8988T (cell line): ENCODE measurements around the gene TUBA1C.
"Not testable (repeated sequence)": the region's sequence is repeated elsewhere in the genome, so short reads cannot be mapped to it uniquely, and the experiment has no call there.

Experiments used
- DNase-seq: peaks from one replicate; pipeline ENCODE4 v3.0.0; 2011

The TUBA1C gene

DNA sequence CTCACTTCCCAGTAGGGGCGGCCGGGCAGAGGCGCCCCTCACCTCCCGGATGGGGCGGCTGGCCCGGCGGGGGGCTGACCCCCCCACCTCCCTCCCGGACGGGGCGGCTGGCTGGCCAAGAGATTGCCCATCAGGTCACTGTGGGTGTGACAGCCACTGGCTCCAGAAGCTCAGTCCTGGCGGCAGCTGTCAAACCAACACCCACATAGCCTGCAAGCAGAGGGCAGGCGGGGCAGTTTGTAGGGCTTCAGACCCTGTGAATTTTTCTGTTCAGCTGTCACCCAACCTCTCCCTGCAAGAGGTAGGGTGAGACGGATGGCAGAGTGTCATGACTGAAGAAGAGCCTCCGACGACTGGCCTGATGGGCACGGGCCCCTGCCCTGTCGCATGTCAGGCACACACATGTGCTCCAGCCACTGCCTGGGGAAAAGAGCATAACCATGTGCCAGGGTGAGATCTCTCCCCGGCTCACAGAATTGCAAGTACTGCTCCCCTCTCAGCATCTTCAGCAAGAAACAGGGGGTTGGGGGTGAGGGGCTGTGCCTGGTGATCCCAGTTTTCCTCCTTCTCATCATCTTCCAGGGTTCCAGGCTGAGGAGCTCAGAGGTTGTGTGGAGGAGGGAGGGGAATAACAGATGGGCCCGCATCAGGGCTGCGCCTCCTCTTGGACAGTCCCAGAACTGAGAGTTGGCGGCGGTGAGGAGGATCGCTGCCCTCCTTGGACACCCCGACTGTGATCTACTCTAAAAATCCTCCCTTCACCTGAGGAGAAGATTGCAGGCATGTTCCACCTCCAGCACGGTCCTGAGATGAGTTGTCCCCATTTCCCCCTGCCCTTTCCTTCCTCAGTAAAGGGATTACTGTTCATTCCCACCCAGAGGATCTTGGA is 18.9 kb downstream of the TUBA1C start:
- no peak for DNase-seq

DNA sequence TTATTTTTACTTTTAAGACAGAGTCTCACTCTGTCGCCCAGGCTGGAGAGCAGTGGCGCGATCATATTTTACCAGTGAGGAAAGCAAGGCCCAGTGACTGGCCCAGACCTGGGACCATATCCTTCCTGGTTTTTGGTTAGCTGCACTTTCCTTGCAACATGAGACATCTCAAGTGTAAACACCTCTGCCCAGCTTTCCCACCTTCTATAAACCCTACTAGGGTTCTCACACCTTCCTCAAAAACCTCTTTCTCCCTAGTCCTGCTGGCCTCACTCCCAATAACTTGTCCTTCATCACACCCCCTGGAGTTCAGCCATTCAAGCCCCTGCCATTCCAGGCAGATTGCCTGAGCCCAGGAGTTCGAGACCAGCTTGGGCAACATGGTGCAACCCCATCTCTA is 19.8 kb downstream of the TUBA1C start:
- no peak for DNase-seq

DNA sequence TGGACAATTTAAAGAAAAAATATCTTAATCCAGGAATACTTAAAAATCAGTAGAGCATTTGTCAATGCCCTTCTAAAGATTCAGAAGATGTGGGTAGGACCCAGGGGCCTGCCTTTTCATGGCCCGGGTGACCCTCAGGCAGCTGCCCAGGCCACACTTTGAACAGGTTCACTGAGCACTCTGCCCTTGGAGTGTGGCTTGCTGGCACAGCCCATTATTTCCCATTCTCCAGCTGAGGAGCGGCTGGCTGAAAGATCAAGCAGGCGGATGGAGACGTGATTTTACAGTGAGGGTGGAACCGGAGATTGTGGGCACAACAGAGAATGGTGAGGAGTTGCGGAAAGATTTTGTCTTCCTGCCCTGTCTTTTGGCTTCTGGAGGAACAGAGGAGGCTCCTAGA is 23.0 kb downstream of the TUBA1C start:
- DNase-seq = no peak

DNA sequence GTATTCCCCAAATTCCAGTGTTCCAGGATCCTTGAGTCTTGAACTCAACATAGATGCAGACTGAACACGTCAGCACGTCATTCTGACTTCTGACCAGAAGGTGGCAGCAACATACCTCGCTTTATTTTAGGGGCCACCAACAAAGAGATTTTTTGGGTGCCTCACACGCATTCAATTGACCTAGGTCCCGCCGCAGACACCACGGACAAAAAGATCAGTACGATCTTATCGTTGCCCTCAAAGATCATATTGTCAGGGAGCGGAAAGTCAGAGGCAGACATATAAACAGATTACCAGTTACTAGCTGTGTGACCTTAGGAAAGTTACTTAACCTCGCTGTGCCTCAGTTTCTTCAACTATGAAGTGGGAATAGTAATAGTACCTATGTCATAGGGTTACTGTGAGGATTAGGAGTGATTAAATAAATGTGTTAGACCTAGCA is 23.6 kb downstream of the TUBA1C start:
- DNase-seq = no peak

DNA sequence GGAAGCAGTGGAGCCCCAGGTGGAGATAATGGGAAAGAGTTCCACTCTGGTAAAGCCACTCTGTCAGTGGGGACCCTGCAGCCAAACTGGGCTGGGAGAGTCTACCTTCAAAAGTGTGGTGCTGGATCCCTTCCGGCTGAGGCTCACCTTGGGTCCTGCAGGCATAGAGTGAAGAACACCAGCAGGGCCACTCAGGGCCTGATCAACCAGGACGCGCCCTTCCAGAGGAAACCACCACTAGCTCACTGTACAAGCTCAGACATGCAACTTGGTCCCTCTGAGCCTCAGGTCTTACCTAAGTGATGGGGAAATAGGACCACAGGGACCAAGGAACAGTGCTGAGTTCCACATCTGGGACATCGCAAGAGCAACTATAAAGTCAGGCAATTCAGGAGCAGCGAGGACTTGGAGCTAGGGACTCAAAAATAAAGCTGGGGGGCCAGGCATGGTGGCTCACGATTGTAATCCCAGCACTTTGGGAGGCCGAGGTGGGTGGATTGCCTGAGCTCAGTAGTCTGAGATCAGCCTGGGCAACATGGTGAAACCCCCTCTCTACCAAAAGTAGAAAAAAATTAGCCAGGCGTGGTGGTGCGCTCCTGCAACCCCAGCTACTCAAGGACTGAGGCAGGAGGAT is 24.2 kb downstream of the TUBA1C start:
- DNase-seq = no peak

DNA sequence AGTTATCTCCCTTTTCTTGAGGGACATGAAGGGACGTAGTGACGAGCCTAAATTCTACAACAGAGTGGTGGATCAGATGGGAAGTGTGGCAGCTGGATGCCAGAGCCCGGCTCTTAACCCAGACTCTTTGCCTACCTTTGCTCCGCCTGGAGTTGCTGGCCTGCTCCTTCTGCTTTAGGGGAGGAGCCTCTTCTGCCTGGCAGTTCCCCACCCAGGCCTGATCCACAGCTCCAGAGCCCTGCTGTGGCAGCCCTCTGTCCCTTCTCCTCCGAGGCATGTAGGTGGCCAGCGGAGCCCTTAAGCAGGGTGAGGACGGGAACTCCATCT is 27.8 kb downstream of the TUBA1C start:
- DNase-seq = no peak

DNA sequence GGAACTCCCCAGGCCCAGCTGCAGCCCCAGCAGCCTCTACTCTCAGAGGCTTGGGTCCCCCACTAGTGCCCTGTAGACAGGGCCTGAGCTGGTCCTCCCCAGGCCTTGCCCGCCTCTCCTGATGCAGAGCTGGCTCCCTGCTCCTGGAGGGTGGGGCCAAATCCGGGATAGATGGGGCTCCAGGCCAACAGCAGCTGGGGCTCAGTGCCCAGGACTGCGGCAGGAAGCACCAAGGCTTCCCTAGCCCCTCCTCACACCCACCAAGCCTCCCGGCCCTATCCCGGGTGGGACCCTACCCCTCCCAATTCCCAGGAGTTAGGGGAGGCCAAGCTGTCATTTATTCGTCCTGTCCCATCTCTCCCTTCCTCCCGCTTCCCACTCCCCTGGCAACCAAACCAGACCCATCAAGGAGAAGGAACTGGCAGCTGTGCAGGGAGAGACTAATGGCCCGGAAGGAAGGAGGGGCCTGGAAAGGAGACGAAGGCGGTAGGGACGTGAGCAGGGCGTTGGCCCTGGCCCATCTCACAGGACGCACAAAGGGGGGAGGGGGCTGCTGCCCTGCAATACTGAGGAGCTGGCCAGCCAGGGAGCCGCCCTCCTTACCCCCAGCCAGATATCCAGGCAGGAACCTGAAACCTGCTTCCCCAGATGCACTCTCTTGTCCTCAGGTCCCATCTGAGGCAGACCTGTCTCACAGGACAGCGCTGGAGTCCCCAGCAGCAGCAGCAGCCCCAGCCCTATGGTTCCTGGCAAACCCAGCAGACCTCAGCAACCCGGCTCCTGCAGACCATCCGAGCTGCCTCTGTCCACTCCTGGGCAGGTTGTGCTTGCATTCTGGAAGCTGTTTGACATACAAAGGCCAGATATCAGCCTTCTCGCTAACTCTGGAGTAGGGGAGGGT is 28.4 kb downstream of the TUBA1C start:
- DNase-seq = no peak

DNA sequence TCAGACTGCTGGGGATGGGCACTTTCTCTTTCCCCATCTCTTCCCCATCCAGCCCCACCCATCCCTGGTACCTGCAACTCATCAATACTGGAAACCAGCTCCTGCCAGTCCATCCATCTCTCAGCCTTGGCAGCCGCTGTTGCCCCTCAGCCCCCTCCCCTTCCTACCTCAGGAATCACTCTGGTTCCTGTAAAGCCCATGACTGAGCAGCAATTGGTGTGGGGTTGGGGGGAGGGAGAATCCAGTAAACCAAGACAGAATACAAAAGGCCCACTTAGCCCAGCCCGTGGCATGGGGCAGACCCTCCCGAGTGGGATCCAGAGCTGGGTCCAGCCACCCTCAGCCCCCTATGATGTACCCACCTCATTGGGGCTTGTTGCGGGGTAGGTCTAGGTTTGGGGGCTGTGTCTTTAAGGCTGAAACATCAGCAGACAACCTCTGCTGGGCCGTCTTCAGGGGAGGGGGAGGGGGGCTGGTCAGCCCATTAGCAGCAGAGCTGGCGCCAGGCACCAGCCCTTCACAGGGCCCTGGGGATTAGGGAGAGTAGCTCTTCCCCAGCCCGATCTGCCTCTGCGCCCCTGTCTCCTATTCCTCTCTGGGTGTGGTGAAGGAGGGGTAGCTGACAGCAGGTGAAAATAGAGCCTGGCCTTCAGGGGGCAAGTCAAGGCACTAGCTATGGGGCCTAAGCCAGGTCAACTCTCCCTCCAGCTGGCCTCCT is 29.4 kb downstream of the TUBA1C start:
- no peak for DNase-seq

DNA sequence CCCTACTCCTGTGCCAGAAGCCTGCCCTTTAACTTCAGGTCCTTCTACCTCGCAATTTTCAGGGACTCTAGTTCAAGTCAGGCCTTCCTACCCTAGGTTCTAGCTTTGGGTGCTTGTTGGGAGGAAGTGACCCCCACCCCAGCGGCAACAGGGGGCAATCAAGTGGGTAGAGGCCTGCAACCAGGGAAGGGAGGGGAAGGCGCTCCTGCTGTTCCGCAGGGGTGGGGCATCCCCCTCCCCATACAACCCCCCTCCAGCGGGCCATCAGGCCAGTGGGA is 29.9 kb downstream of the TUBA1C start:
- DNase-seq = no peak

DNA sequence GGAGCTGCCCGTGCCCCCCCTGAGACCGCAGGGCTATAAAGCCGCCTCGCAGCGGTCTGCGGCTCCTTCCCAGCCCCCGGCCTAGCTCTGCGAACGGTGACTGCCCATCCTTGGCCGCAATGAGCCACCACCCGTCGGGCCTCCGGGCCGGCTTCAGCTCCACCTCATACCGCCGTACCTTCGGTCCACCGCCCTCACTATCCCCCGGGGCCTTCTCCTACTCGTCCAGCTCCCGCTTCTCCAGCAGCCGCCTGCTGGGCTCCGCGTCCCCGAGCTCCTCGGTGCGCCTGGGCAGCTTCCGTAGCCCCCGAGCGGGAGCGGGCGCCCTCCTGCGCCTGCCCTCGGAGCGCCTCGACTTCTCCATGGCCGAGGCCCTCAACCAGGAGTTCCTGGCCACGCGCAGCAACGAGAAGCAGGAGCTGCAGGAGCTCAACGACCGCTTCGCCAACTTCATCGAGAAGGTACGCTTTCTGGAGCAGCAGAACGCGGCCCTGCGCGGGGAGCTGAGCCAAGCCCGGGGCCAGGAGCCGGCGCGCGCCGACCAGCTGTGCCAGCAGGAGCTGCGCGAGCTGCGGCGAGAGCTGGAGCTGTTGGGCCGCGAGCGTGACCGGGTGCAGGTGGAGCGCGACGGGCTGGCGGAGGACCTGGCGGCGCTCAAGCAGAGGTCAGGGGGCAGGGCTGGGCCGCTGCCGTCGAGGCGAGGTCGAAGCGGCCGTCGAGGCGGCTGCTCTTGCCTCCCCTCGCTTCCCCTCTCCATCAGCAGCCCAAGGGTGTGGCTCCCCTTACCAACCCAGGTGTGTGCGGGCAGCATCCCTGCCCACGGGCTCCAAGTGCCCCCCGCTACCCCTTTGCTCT is 30.4 kb downstream of the TUBA1C start, which contains the start of gene PRPH:
Gene PRPH (plus strand): TSS at position 66 of the 855 bp plus-strand sequence. CDS start 54 bp downstream, at position 120.
- DNase-seq = no peak

DNA sequence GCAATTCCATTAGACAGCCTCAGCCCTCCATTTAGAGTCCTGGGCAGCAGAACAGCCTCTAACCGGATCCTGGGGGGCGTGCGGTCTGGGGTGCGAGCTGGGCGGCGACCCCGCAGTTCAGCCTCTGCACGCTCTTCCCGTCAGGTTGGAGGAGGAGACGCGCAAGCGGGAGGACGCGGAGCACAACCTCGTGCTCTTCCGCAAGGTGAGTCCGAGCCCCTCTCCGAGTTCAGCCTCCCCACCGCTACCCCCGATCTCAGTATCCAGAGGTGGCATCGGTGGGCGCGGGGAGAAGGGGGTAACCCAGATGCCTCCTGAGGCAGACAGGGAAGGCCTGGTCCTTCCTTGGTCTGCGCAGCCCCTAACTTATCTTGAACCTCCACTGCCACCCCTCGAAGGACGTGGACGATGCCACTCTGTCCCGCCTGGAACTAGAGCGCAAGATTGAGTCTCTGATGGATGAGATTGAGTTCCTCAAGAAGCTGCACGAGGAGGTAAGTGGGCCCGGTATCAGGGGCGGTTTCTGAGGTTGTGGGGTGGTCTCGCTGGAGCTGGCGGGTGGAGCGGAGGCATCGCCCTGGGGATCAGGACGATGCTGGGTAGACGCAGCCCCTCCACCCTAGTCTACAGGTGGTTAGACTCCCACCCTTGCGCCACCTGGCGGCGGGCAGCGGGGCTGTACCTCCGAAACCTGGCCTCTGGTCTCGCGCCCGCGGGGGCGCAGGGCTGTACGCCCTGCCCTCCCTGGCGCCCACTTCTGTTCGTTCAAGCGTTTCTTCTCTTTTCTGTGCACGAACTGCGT is 31.4 kb downstream of the TUBA1C start:
- DNase-seq = peak; percentile 96

DNA sequence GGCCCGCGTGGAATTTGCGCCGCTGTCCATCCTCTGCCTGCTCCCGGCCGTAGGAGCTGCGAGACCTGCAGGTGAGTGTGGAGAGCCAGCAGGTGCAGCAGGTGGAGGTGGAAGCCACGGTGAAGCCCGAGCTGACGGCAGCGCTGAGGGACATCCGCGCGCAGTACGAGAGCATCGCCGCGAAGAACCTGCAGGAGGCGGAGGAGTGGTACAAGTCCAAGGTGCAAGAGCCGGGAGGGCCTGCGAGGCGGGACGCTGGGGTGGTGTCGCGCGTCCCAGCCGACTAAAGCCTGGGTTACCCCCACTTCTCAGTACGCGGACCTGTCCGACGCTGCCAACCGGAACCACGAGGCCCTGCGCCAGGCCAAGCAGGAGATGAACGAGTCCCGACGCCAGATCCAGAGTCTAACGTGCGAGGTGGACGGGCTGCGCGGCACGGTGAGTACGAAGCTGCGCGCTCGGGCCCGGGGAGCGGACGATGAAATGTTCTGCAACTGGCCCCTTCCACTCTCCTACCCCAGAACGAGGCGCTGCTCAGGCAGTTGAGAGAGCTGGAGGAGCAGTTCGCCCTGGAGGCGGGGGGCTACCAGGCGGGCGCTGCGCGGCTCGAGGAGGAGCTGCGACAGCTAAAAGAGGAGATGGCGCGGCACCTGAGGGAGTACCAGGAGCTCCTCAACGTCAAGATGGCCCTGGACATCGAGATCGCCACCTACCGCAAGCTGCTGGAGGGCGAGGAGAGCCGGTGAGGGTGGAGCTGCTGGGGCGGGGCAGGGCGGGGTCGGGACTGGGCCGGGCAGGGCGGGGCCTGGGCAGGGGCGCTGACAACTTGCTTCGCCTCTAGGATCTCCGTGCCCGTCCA is 32.2 kb downstream of the TUBA1C start:
- peak; percentile 83 for DNase-seq

DNA sequence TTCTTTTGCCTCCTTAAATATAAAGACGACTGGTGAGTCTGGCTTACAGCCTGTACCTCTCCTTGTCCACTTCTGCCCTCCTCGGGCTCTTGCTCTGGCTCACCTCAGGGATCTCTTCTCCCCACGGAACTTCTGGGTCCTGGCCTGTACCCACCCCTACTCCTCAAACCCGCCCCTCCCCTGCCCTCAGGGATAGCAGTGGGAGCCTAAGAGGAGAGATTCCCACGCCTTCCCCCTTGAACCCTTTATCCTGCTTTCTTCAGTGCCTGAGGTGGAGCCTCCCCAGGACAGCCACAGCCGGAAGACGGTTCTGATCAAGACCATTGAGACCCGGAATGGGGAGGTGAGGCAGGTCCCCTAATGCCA is 32.8 kb downstream of the TUBA1C start:
- no peak for DNase-seq

DNA sequence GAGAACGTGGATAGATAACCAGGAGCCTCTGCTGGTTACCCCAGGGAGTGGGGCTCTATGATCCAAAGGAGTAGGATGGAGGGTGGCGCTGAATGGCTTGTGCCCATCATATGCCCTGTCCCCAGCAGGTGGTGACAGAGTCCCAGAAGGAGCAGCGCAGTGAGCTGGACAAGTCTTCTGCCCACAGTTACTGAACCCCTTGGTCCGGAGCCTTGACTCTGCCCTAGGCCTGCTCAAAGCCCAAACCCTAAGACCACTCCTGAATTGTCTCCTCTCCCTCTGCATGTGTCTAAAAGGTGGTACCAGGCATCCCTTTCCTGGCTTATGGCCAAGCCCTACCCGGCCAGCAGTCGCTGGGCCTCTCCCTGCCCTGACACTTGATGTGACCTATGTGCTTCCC is 33.3 kb downstream of the TUBA1C start:
- DNase-seq = no peak

DNA sequence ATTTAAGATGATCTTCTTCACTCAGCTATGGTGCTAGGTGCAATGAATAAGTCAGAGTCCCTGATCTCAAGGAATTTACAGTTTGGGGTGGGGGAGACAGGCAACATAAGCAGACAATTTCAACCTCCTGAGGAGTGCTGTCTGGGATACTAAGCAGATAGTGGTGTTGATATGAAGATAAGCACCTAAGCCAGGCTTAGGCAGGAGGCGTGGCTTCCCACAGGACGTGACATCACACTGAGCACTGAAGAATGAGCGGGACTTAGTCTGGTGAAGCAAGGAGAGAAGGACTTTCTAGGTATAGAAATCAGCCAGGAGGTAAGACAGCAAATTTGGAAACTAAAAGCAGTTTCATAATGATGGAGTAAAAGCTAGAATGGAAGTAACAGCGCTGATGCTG is 36.9 kb downstream of the TUBA1C start:
- no peak for DNase-seq

DNA sequence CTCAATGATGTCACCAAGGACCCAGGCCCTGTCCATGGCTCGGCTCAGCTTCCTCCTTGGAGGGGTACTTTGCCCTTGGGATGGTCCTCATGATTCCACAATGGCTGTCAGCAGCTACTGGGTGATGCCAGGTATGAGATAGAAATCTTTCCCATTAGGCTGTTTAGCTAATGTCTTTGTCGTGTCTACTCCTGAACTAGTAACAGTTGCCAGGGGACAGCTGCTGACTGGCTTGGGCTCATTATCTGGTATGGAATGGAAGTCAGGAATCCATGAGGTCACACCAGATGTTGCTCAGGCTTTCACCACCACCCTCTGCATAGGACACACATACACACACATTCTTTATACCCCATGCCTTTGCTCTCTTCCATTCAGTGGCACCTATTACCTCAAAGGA is 39.3 kb downstream of the TUBA1C start:
- DNase-seq = no peak

DNA sequence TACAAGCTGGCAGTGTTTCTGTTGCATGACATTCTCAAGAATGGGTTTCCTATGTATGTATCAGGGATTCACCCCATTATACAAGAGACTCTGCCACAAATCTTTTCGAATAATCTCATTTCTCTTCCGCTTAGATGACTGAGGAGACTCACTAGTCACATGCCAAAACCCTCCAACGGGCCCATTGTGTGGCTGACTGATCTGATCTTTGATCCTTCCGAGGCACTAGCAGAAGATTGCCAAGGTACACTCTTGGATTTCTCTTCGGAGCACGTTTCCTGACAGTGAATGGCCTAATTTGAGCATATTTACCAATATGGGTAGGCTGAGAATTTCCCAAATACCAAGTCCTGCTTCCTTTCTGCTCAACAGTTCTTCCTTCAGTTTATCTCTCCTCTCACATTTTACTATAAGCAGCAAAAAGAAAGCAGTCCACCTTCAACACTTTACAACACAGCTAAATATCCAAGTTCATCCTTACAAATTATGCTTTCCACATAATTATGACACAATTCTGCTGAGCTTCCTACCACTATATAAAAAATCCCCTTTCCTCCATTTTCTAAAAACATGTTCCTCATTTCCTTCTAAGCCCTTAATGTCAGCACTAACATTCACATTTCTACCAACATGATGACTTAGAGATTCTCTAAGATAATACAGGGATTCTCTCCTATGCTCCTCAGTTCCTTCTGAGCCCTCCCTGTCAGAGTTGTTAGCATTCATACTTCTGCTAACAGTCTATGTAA is 41.1 kb downstream of the TUBA1C start:
- no peak for DNase-seq

DNA sequence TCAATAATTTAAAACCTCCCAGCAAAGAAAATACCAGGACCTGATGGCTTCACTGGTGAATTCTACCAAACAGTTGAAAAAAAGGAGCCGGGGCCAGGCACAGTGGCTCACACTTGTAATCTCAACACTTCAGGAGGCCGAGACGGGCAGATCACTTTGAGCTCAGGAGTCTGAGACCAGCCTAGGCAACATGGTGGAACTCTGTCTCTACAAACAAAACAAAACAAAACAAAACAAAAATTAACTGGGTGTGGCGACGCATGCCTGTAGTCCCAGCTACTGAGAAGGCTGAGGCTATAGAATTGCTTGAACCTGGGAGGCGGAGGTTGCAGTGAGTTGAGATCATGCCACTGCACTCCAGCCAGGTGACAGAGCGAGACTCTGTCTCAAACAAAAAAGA is 44.5 kb downstream of the TUBA1C start:
- DNase-seq = no peak

DNA sequence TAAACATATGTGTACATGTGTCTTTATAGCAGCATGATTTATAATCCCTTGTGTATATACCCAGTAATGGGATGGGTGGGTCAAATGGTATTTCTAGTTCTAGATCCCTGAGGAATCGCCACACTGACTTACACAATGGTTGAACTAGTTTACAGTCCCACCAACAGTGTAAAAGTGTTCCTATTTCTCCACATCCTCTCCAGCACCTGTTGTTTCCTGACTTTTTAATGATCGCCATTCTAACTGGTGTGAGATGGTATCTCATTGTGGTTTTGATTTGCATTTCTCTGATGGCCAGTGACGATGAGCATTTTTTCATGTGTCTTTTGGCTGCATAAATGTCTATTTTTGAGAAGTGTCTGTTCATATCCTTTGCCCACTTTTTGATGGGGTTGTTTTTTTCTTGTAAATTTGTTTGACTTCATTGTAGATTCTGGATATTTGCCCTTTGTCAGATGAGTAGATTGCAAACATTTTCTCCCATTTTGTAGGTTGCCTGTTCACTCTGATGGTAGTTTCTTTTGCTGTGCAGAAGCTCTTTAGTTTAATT is 45.6 kb downstream of the TUBA1C start:
- DNase-seq = not testable (repeated sequence)
